Measurements from ENCODE around the gene C19orf12.
"Not testable (repeated sequence)": the region's sequence is repeated elsewhere in the genome, so short reads cannot be mapped to it uniquely, and the experiment has no call there.

Gene C19orf12

GRCh38 chr19:29672933-29673336 is 42.1 kb downstream of the C19orf12 start:
- TF ChIP-seq, protein P1, sequence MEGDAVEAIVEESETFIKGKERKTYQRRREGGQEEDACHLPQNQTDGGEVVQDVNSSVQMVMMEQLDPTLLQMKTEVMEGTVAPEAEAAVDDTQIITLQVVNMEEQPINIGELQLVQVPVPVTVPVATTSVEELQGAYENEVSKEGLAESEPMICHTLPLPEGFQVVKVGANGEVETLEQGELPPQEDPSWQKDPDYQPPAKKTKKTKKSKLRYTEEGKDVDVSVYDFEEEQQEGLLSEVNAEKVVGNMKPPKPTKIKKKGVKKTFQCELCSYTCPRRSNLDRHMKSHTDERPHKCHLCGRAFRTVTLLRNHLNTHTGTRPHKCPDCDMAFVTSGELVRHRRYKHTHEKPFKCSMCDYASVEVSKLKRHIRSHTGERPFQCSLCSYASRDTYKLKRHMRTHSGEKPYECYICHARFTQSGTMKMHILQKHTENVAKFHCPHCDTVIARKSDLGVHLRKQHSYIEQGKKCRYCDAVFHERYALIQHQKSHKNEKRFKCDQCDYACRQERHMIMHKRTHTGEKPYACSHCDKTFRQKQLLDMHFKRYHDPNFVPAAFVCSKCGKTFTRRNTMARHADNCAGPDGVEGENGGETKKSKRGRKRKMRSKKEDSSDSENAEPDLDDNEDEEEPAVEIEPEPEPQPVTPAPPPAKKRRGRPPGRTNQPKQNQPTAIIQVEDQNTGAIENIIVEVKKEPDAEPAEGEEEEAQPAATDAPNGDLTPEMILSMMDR (IDR thresholded peaks at IDR 0.05; ENCODE audit: poor library complexity, severe bottlenecking): no peak
- Histone ChIP-seq H3K4me1 (ENCODE audit: insufficient read depth, poor library complexity, severe bottlenecking) (peaks cover 16% of the 10 kb centered on the region), H3K4me3 (ENCODE audit: severe bottlenecking) (no peak overlapping the region), H3K36me3 (ENCODE audit: low read depth) (no peaks in the 10 kb centered on the region), H3K9me3 (ENCODE audit: severe bottlenecking) (no peaks in the 10 kb centered on the region), H3K27ac (ENCODE audit: poor library complexity, severe bottlenecking) (no peak overlapping the region), H3K27me3 (ENCODE audit: insufficient read depth, poor library complexity, severe bottlenecking) (no peaks in the 10 kb centered on the region)
- no peak for ATAC-seq (ENCODE audit: low read depth)
- DNase-seq (ENCODE audit: low spot score): no peak

DNA sequence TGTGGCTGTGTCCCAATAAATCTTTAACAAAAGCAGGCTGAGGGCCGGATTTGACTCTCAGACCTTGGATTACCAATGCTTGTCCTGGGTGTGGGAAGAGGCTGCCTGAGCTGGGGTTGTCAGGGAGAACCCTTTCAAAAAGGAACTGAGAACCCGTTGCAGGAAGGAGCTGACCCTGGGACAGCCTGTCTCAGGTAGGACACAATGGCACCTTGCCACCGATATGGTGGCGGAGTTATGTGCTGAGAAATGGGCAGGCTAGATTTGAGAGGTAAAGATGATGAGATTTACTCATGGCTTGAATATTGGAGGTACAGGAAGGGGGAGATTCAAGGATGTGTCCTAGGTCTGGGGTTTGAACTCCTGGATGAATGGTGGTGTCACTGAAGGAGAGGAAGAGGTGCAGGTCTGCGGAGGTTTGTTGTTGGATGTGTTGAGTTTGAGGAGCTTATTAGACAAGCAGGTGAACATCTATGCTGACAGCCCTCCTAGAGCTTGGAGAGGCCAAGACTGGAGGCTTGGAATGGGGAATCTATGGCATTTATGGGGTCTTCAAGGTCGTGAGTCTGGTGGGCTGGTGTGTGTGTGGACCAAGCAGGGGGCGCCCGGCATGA is 42.6 kb downstream of the C19orf12 start:
- Histone ChIP-seq H3K27me3 (ENCODE audit: insufficient read depth, poor library complexity, severe bottlenecking) (no peaks in the 10 kb centered on the region), H3K9me3 (ENCODE audit: severe bottlenecking) (no peaks in the 10 kb centered on the region)

GRCh38 chr19:29671393-29672160 is 43.5 kb downstream of the C19orf12 start:
- H3K27ac ChIP-seq (ENCODE audit: poor library complexity, severe bottlenecking): no peak overlapping the region
- ATAC-seq (ENCODE audit: low read depth): peak; percentile 65
- H3K36me3 ChIP-seq (ENCODE audit: low read depth): no peaks in the 10 kb centered on the region
- no peaks in the 10 kb centered on the region for H3K27me3 ChIP-seq (ENCODE audit: insufficient read depth, poor library complexity, severe bottlenecking)
- no peak for DNase-seq (ENCODE audit: low spot score)
- no peak overlapping the region for H3K4me3 ChIP-seq (ENCODE audit: severe bottlenecking)
- H3K9me3 ChIP-seq (ENCODE audit: severe bottlenecking): no peaks in the 10 kb centered on the region
- H3K4me1 ChIP-seq (ENCODE audit: insufficient read depth, poor library complexity, severe bottlenecking): peaks cover 16% of the 10 kb centered on the region
- TF ChIP-seq, protein P1 (IDR thresholded peaks at IDR 0.05; ENCODE audit: poor library complexity, severe bottlenecking): no peak

More for the DNA sequence above, 42.6 kb downstream of the C19orf12 start:
- TF ChIP-seq, protein P1 (IDR thresholded peaks at IDR 0.05; ENCODE audit: poor library complexity, severe bottlenecking): no peak
- H3K27ac ChIP-seq (ENCODE audit: poor library complexity, severe bottlenecking): no peak overlapping the region
- DNase-seq (ENCODE audit: low spot score) (no peak), ATAC-seq (ENCODE audit: low read depth) (no peak)
- H3K36me3 ChIP-seq (ENCODE audit: low read depth): no peaks in the 10 kb centered on the region
- no peak overlapping the region for H3K4me3 ChIP-seq (ENCODE audit: severe bottlenecking)
- H3K4me1 ChIP-seq (ENCODE audit: insufficient read depth, poor library complexity, severe bottlenecking): peaks cover 16% of the 10 kb centered on the region

- not testable (repeated sequence) for H3K36me3 ChIP-seq (ENCODE audit: low read depth); H3K4me3 ChIP-seq (ENCODE audit: severe bottlenecking); H3K27ac ChIP-seq (ENCODE audit: poor library complexity, severe bottlenecking); DNase-seq (ENCODE audit: low spot score); H3K9me3 ChIP-seq (ENCODE audit: severe bottlenecking); H3K27me3 ChIP-seq (ENCODE audit: insufficient read depth, poor library complexity, severe bottlenecking); ATAC-seq (ENCODE audit: low read depth)
- peaks cover 16% of the 10 kb centered on the region for H3K4me1 ChIP-seq (ENCODE audit: insufficient read depth, poor library complexity, severe bottlenecking)
Measured at GRCh38 chr19:29671026-29671392, 44.1 kb downstream of the C19orf12 start.

- Histone ChIP-seq H3K27ac (ENCODE audit: poor library complexity, severe bottlenecking) (no peak overlapping the region), H3K9me3 (ENCODE audit: severe bottlenecking) (no peaks in the 10 kb centered on the region), H3K4me1 (ENCODE audit: insufficient read depth, poor library complexity, severe bottlenecking) (peaks cover 16% of the 10 kb centered on the region), H3K4me3 (ENCODE audit: severe bottlenecking) (no peak overlapping the region), H3K27me3 (ENCODE audit: insufficient read depth, poor library complexity, severe bottlenecking) (no peaks in the 10 kb centered on the region), H3K36me3 (ENCODE audit: low read depth) (no peaks in the 10 kb centered on the region)
- ATAC-seq (ENCODE audit: low read depth) (no peak), DNase-seq (ENCODE audit: low spot score) (no peak)
- TF ChIP-seq, protein P1 (IDR thresholded peaks at IDR 0.05; ENCODE audit: poor library complexity, severe bottlenecking): no peak
Measured at GRCh38 chr19:29670255-29670654, 44.8 kb downstream of the C19orf12 start.
